Transverse colon (tissue), 4 donors: Measurements from ENCODE around the gene TAF6L. TPM values are rescaled to one million over a fixed set of nuclear protein-coding genes. Genes with fewer than 3 reads are reported as not detected.

Source experiments
- DNase-seq: peaks from one replicate; pipeline ENCODE4 v3.0.0-alpha.2; 2019
- H3K27ac ChIP-seq, 4 donors: fragments of 200-600 bp; sonication (generic); 2 replicates each; pipeline ENCODE4 v1.5.1; 2016 to 2018; ENCODE audit warnings: inconsistent platforms in 4 of 4
- H3K27me3 ChIP-seq: fragments of 200-600 bp; sonication (generic); 2 replicates; pipeline ENCODE4 v1.5.1; 2017; ENCODE audit warnings: inconsistent platforms
- H3K36me3 ChIP-seq, 4 donors: fragments of 200-600 bp; sonication (generic); 2 replicates each; pipeline ENCODE4 v1.5.1; 2017 to 2019; ENCODE audit warnings: inconsistent platforms in 4 of 4
- H3K4me1 ChIP-seq, 4 donors: fragments of 200-600 bp; sonication (generic); 2 replicates each; pipeline ENCODE4 v1.5.1; 2017 to 2020; ENCODE audit warnings: inconsistent platforms in 4 of 4
- H3K4me3 ChIP-seq, 4 donors: fragments of 200-600 bp; sonication (generic); 1 replicate in 1 of 4; 2 replicates in 3 of 4; pipeline versions ENCODE4 v1.5.1 to v1.6.1; 2017 to 2019; ENCODE audit warnings: inconsistent platforms in 4 of 4
- H3K9me3 ChIP-seq, 2 donors: fragments of 200-600 bp; sonication (generic); 2 replicates each; pipeline ENCODE4 v1.5.1; 2017 to 2019; ENCODE audit warnings: inconsistent platforms in 2 of 2
- EP300 ChIP-seq: sonication (generic); formaldehyde crosslinking; IDR thresholded peaks from one replicate; pipeline ENCODE4 v1.6.1; 2017; ENCODE audit warnings: antibody characterized with exemption, low read depth
- POLR2A ChIP-seq: fragments of 450-650 bp; IDR thresholded peaks from one replicate; pipeline ENCODE4 v1.6.1; 2016; ENCODE audit warnings: antibody characterized with exemption, mild to moderate bottlenecking, moderate library complexity
- POLR2AphosphoS5 ChIP-seq, 3 donors: sonication (generic); formaldehyde crosslinking; IDR thresholded peaks; one replicate each; pipeline ENCODE4 v1.6.1; 2016; ENCODE audit warnings: antibody characterized with exemption in 3 of 3
- WGBS, 2 donors: methylation state at CpG; one replicate each; pipeline ENCODE4 v1.1.5; 2018; ENCODE audit warnings: low coverage in 1 of 2; 5-methylcytosine and 5-hydroxymethylcytosine counted together
- in situ Hi-C, 4 donors: fragments of 200-750 bp; cut with MboI; loops; one replicate each; pipeline versions ENCODE4 v1.15.0 to v1.15.1; 2017; ENCODE audit warnings: low sequenced_read_pairs in 3 of 4, low pct_ligation_motif_present in 1 of 4, low pct_unique_long_range_greater_than_20kb in 1 of 4
- intact Hi-C: fragments of 100-400 bp; cut with DNase I; formaldehyde crosslinking; loops from one replicate; pipeline ENCODE4 v1.15.1; 2023; ENCODE audit warnings: low total_unique reads
- total RNA-seq, 4 donors: library from RNA; depleted of rRNA; stranded (reverse); fragments of >200 nt; gene quantifications; one replicate each; pipeline ENCODE4 v1.1.0, GENCODE V29; 2016
- TF ChIP-seq, protein P1 (sequence below), 5 experiments: fragments of 200-600 bp in 3 of 5; fragments of 450-650 bp in 2 of 5; sonication (generic) in 3 of 5; IDR thresholded peaks; 1 replicate in 2 of 5; 2 replicates in 3 of 5; pipeline ENCODE4 v1.5.1; 2016 to 2017; ENCODE audit warnings: antibody characterized with exemption in 5 of 5, inconsistent platforms in 3 of 5, mild to moderate bottlenecking in 2 of 5, moderate library complexity in 1 of 5

The TAF6L gene
- total RNA-seq, 4 donors from 2014 or later = 18.9 to 234 (median 22.8) TPM

- Histone ChIP-seq H3K27me3 (no peaks in the 10 kb centered on the region), H3K27ac (no peak overlapping the region), H3K36me3 (peaks cover 0 to 67% (median 30%) of the 10 kb centered on the region in 4 donors), H3K4me3 (no peak overlapping the region), H3K9me3 (no peaks in the 10 kb centered on the region), H3K4me1 (peaks cover 15 to 27% (median 21%) of the 10 kb centered on the region in 4 donors)
- in situ Hi-C loops = no loop called here
- intact Hi-C loops = no loop called here
- DNase-seq = no peak
- WGBS, 2 donors = 93 to 97% methylated on average over 5 to 8 of the region's 8 CpGs
- TF ChIP-seq, protein P1, sequence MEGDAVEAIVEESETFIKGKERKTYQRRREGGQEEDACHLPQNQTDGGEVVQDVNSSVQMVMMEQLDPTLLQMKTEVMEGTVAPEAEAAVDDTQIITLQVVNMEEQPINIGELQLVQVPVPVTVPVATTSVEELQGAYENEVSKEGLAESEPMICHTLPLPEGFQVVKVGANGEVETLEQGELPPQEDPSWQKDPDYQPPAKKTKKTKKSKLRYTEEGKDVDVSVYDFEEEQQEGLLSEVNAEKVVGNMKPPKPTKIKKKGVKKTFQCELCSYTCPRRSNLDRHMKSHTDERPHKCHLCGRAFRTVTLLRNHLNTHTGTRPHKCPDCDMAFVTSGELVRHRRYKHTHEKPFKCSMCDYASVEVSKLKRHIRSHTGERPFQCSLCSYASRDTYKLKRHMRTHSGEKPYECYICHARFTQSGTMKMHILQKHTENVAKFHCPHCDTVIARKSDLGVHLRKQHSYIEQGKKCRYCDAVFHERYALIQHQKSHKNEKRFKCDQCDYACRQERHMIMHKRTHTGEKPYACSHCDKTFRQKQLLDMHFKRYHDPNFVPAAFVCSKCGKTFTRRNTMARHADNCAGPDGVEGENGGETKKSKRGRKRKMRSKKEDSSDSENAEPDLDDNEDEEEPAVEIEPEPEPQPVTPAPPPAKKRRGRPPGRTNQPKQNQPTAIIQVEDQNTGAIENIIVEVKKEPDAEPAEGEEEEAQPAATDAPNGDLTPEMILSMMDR (IDR thresholded peaks at IDR 0.05) = no peak
- no peak for TF ChIP-seq POLR2AphosphoS5 (IDR thresholded peaks at IDR 0.05)
- TF ChIP-seq EP300 = no peak
- no peak for TF ChIP-seq POLR2A
Observed at GRCh38 chr11:62794201-62794775, 23.1 kb downstream of the TAF6L start.

- 84 to 89% methylated on average over 7 of the region's 7 CpGs for WGBS, 2 donors
- Histone ChIP-seq H3K27me3 (no peaks in the 10 kb centered on the region), H3K4me1 (peaks cover 8% of the 10 kb centered on the region in 4 donors), H3K4me3 (no peak overlapping the region), H3K9me3 (no peaks in the 10 kb centered on the region), H3K27ac (no peak overlapping the region), H3K36me3 (peaks cover 0 to 78% (median 40%) of the 10 kb centered on the region in 4 donors)
- in situ Hi-C loops (no loop called here), intact Hi-C loops (no loop called here)
- DNase-seq = no peak
- TF ChIP-seq, protein P1 (IDR thresholded peaks at IDR 0.05) = no peak
Observed at GRCh38 chr11:62796281-62796680, 25.1 kb downstream of the TAF6L start.

DNA sequence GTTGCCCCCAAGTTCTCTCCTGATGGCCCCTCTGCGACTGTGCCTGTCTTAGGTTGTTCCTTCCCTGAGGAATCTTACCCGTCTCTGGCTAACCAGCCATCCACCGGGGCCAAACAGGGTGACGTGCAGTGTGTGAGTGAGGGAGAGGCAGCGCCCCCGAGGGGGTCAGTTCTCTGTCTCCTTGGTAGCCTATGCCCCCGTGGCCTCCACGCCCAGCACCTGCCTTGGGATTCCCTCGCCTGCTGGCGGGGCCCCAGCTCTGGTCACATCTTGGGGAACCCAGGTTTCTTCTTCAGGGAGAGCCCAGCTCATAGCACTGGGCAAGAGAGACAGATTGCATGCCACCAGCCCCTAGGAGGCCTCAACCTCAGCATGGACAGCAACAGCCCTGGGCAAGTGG, 28.3 kb downstream of the TAF6L start:
- Histone ChIP-seq H3K27ac (no peak overlapping the region), H3K27me3 (no peaks in the 10 kb centered on the region), H3K4me3 (no peak overlapping the region), H3K36me3 (peaks cover 0 to 86% (median 44%) of the 10 kb centered on the region in 4 donors), H3K9me3 (no peaks in the 10 kb centered on the region), H3K4me1 (peaks cover 7 to 11% (median 10%) of the 10 kb centered on the region in 4 donors)
- in situ Hi-C loops = no loop called here
- no peak for DNase-seq
- intact Hi-C loops = no loop called here
- 93% methylated on average over 10 of the region's 10 CpGs; no CpG with 5 or more reads in 1 of the 2 donors for WGBS, 2 donors
- TF ChIP-seq, protein P1 (IDR thresholded peaks at IDR 0.05) = no peak
- TF ChIP-seq POLR2A = no peak
- no peak for TF ChIP-seq POLR2AphosphoS5 (IDR thresholded peaks at IDR 0.05)
- no peak for TF ChIP-seq EP300

DNA sequence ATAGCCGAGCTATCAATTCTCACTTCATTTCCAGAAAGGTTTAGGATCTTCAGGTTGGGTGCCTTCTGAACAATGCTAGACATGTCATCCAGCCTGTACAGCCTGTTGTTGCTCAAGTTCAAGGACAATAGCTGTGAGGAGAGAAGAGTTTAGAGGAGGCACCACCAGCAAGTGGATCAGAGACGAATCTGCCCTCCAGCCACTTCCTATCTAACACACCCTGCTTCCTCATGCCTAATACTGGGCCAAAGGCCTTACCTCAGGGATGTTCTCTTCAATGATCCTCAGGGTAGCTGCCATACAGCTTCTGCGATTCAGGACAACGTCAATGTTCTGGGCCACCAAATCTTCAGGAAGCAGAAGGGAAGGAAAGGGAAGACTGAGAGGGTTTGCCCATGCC, 29.9 kb downstream of the TAF6L start:
- in situ Hi-C loops = no loop called here
- no peaks in the 10 kb centered on the region for H3K27me3 ChIP-seq
- H3K36me3 ChIP-seq = peaks cover 0 to 70% (median 36%) of the 10 kb centered on the region in 4 donors
- no peak for TF ChIP-seq EP300
- TF ChIP-seq, protein P1 (IDR thresholded peaks at IDR 0.05) = no peak
- 86% methylated on average over 4 of the region's 4 CpGs; no CpG with 5 or more reads in 1 of the 2 donors for WGBS, 2 donors
- no peak overlapping the region for H3K4me3 ChIP-seq
- no peak overlapping the region for H3K27ac ChIP-seq
- DNase-seq = no peak
- no peaks in the 10 kb centered on the region for H3K9me3 ChIP-seq
- peaks cover 7 to 16% (median 15%) of the 10 kb centered on the region in 4 donors for H3K4me1 ChIP-seq
- intact Hi-C loops = no loop called here
